Fibroblast of lung (primary cell): ENCODE measurements around the gene ZSCAN30.

Experiments used
- EZH2 ChIP-seq: IDR thresholded peaks from 2 replicates; pipeline ENCODE4 v1.5.1; 2012; ENCODE audit warnings: low read length, control low read depth, mild to moderate bottlenecking; ENCODE audit errors: missing control alignments
- TF ChIP-seq, protein P1 (sequence below), 2 donors: IDR thresholded peaks in 1 of 2; conservative IDR thresholded peaks in 1 of 2; 1 replicate in 1 of 2; 2 replicates in 1 of 2; pipeline ENCODE4 v1.5.1; 2011 to 2012; ENCODE audit warnings: low read length in 2 of 2, control low read depth in 1 of 2, inconsistent platforms in 1 of 2, low read depth in 1 of 2, mild to moderate bottlenecking in 1 of 2

DNA sequence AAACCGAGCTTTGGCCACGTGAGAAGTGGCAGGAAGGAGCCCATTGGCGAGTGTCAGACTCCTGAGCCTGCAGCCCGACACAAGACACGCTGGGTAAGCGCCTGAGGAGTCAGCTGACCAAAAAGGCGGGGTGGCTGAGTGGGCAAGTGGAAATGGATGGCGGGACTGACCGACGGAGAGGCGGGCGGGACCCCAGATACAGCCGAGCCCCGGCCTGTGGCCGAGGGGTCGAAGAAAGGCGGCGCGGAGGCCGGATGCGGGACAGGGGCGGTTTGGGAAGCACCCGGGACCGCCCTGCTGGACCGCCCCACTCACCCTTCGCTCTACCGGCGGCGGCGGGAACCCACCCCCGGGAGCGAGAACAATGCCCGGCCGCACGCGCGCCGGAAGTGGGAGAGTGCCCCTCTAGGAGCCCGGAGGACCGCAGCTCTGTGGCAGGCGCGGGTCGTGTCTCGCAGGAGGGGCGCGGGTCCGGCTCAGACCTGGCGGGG lies 22.8 kb downstream of the ZSCAN30 start:
- TF ChIP-seq, protein P1, sequence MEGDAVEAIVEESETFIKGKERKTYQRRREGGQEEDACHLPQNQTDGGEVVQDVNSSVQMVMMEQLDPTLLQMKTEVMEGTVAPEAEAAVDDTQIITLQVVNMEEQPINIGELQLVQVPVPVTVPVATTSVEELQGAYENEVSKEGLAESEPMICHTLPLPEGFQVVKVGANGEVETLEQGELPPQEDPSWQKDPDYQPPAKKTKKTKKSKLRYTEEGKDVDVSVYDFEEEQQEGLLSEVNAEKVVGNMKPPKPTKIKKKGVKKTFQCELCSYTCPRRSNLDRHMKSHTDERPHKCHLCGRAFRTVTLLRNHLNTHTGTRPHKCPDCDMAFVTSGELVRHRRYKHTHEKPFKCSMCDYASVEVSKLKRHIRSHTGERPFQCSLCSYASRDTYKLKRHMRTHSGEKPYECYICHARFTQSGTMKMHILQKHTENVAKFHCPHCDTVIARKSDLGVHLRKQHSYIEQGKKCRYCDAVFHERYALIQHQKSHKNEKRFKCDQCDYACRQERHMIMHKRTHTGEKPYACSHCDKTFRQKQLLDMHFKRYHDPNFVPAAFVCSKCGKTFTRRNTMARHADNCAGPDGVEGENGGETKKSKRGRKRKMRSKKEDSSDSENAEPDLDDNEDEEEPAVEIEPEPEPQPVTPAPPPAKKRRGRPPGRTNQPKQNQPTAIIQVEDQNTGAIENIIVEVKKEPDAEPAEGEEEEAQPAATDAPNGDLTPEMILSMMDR (conservative IDR thresholded peaks at IDR 0.05 in 1 of 2, IDR thresholded peaks at IDR 0.05 in 1 of 2; ENCODE audit: low read depth in 1 of 2, low read length in 2 of 2), result no peak
- TF ChIP-seq EZH2, result no peak
